Mammary epithelial cell (primary cell): Measurements from ENCODE around the gene B4GALNT4.

Experiments
- EZH2 ChIP-seq: IDR thresholded peaks from 2 replicates; pipeline ENCODE4 v1.6.1; 2012; ENCODE audit warnings: low read length, inconsistent platforms, borderline replicate concordance
- TF ChIP-seq, protein P1 (sequence below), 2 donors: IDR thresholded peaks in 1 of 2; conservative IDR thresholded peaks in 1 of 2; 2 replicates each; pipeline ENCODE4 v1.5.1; 2011 to 2012; ENCODE audit warnings: inconsistent platforms in 2 of 2, low read length in 2 of 2, mild to moderate bottlenecking in 2 of 2, control low read depth in 1 of 2, low read depth in 1 of 2; ENCODE audit not compliant: insufficient read depth in 1 of 2; ENCODE audit errors: extremely low read depth in 1 of 2

DNA sequence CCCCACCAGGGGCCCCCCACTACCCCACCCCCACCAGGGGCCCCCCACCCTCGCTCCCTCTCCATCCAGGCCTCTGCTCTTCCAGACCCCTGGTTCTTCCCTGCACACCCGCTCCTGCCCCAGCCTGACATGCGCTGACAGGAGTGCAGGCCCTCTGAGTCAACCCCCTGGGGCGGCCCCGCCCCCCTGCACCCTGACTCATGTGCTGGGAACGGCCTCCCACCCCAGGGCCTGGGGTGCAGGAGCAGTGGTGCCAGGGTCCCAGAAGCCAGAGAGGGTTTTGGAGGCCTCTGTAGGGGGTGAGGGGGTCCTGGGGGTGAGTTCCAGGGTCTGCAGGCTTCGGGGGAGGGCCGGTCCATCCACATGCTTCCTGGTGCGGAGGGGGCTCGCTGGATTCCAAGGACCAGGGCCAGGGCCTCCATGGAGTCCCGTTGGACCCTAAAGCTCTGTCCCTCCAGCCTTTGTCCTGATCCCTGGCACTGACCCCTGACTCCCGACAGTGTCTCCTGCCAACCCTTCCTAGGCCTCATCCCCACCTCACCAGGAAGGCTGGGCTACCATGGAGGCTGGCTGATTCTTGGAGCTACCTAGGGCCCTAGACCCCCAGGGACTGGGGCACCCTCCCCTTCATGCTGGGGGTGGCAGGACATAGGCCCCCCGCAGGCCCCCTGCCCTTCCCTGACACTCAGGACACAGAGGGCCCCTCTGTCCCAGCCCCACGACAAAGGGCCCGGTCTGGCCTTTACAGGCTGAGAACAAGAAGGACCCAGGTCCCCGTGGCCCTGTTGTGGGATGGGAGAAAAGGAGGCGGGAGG is 24.1 kb downstream of the B4GALNT4 start:
- TF ChIP-seq, protein P1, sequence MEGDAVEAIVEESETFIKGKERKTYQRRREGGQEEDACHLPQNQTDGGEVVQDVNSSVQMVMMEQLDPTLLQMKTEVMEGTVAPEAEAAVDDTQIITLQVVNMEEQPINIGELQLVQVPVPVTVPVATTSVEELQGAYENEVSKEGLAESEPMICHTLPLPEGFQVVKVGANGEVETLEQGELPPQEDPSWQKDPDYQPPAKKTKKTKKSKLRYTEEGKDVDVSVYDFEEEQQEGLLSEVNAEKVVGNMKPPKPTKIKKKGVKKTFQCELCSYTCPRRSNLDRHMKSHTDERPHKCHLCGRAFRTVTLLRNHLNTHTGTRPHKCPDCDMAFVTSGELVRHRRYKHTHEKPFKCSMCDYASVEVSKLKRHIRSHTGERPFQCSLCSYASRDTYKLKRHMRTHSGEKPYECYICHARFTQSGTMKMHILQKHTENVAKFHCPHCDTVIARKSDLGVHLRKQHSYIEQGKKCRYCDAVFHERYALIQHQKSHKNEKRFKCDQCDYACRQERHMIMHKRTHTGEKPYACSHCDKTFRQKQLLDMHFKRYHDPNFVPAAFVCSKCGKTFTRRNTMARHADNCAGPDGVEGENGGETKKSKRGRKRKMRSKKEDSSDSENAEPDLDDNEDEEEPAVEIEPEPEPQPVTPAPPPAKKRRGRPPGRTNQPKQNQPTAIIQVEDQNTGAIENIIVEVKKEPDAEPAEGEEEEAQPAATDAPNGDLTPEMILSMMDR (conservative IDR thresholded peaks at IDR 0.05 in 1 of 2, IDR thresholded peaks at IDR 0.05 in 1 of 2; ENCODE audit: extremely low read depth in 1 of 2, insufficient read depth in 1 of 2, low read depth in 1 of 2, low read length in 2 of 2) = no peak
- TF ChIP-seq EZH2 = no peak
